SK-N-MC (cell line): ENCODE measurements around the gene LHX3.

Experiments
- DNase-seq: peaks from one replicate; pipeline ENCODE4 v3.0.0-alpha.2; 2011; ENCODE audit warnings: low read depth, low spot score
- H3K27ac ChIP-seq: fragments of 200-600 bp; sonication (generic); 2 replicates; pipeline ENCODE4 v1.5.1; 2016; ENCODE audit warnings: mixed run types
- H3K36me3 ChIP-seq: fragments of 200-600 bp; sonication (generic); 2 replicates; pipeline ENCODE4 v1.6.1; 2017; ENCODE audit warnings: antibody characterized with exemption, low read length, mixed read lengths; ENCODE audit not compliant: insufficient read depth
- H3K4me3 ChIP-seq: fragments of 200-600 bp; sonication (generic); 2 replicates; pipeline ENCODE4 v1.5.1; 2016
- H3K9ac ChIP-seq: fragments of 200-600 bp; sonication (generic); 2 replicates; pipeline ENCODE4 v1.8.0; 2017; ENCODE audit warnings: mixed run types, mixed read lengths; ENCODE audit not compliant: insufficient read length
- H3K9me3 ChIP-seq: fragments of 200-600 bp; sonication (generic); 2 replicates; pipeline ENCODE4 v1.6.1; 2017; ENCODE audit warnings: low read depth, mild to moderate bottlenecking, antibody characterized with exemption, low read length, moderate library complexity, mixed read lengths
- EZH2 ChIP-seq: fragments of 200-600 bp; sonication (generic); IDR thresholded peaks from one replicate; pipeline ENCODE4 v1.6.1; 2017; ENCODE audit warnings: antibody characterized with exemption
- FOXP2 ChIP-seq: optimal IDR thresholded peaks from 2 replicates; pipeline ENCODE3; 2011; ENCODE audit warnings: mild to moderate bottlenecking, moderate library complexity; ENCODE audit not compliant: insufficient read depth; ENCODE audit errors: extremely low read length, control extremely low read depth
- POLR2AphosphoS5 ChIP-seq: IDR thresholded peaks from 2 replicates; pipeline ENCODE4 v1.6.1; 2012; ENCODE audit warnings: mild to moderate bottlenecking, low read depth, low read length, borderline replicate concordance

The LHX3 gene

GRCh38 chr9:136208675-136209074, 3.7 kb upstream of the LHX3 start:
- Histone ChIP-seq H3K9me3 (no peaks in the 10 kb centered on the region), H3K9ac (no peak overlapping the region), H3K36me3 (peaks cover 4% of the 10 kb centered on the region), H3K4me3 (no peak overlapping the region), H3K27ac (0 out of 2 replicates have a peak overlapping the region, but pooled peaks have one; percentile 7)
- TF ChIP-seq POLR2AphosphoS5, result no peak
- no peak for TF ChIP-seq FOXP2
- TF ChIP-seq EZH2, result no peak
- no peak for DNase-seq

GRCh38 chr9:136207616-136208015, 2.7 kb upstream of the LHX3 start:
- no peak for TF ChIP-seq POLR2AphosphoS5
- no peak for TF ChIP-seq EZH2
- TF ChIP-seq FOXP2, result no peak
- Histone ChIP-seq H3K27ac (no peak overlapping the region), H3K9me3 (no peaks in the 10 kb centered on the region), H3K4me3 (no peak overlapping the region), H3K36me3 (no peaks in the 10 kb centered on the region; the same call in 1 of the 2 replicates), H3K9ac (no peak overlapping the region)
- no peak for DNase-seq

- H3K36me3 ChIP-seq, result no peaks in the 10 kb centered on the region; the same call in 1 of the 2 replicates
- H3K27ac ChIP-seq, result no peak overlapping the region
- H3K9ac ChIP-seq, result no peak overlapping the region
- DNase-seq, result no peak
- H3K9me3 ChIP-seq, result no peaks in the 10 kb centered on the region
- TF ChIP-seq EZH2 (no peak), FOXP2 (no peak)
- H3K4me3 ChIP-seq, result no peak overlapping the region
These were observed 1.8 kb upstream of the LHX3 start for GRCh38 chr9:136206602-136207275.

DNA sequence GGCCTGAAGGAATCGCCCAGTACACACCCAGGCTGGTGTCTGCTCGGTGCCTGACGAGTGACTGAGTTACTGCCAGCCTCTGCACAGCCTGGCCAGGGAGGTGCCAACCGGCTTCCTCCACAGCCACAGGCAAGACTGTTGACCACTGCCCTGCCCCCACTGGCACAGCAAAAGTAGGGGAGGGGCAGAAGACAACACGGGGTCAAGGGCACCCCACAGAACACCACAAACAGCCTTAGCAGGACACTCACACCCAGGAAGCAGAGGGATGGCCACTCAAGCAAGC, 722 bp upstream of the LHX3 start:
- DNase-seq, result no peak
- H3K27ac ChIP-seq, result no peak overlapping the region
- TF ChIP-seq EZH2, result no peak
- TF ChIP-seq POLR2AphosphoS5, result no peak
- TF ChIP-seq FOXP2, result no peak
- no peaks in the 10 kb centered on the region; the same call in 1 of the 2 replicates for H3K36me3 ChIP-seq
- H3K9me3 ChIP-seq, result no peaks in the 10 kb centered on the region
- no peak overlapping the region for H3K4me3 ChIP-seq
- H3K9ac ChIP-seq, result no peak overlapping the region

- Histone ChIP-seq H3K4me3 (no peak overlapping the region), H3K9me3 (no peaks in the 10 kb centered on the region), H3K36me3 (no peaks in the 10 kb centered on the region; the same call in 1 of the 2 replicates), H3K9ac (no peak overlapping the region), H3K27ac (no peak overlapping the region)
- DNase-seq, result no peak
- TF ChIP-seq FOXP2 (no peak), POLR2AphosphoS5 (no peak), EZH2 (no peak)
These were observed 653 bp downstream of the LHX3 start for GRCh38 chr9:136204145-136204805.

GRCh38 chr9:136203408-136204144, 1.4 kb downstream of the LHX3 start:
- Histone ChIP-seq H3K9me3 (no peaks in the 10 kb centered on the region), H3K4me3 (no peak overlapping the region)
- TF ChIP-seq POLR2AphosphoS5 (no peak), EZH2 (no peak), FOXP2 (no peak)

GRCh38 chr9:136202454-136203407, 2.2 kb downstream of the LHX3 start:
- no peak for DNase-seq
- H3K4me3 ChIP-seq, result no peak overlapping the region
- no peak overlapping the region for H3K9ac ChIP-seq
- H3K36me3 ChIP-seq, result no peaks in the 10 kb centered on the region
- no peak overlapping the region for H3K27ac ChIP-seq
- TF ChIP-seq EZH2, result no peak
- TF ChIP-seq FOXP2, result no peak
- H3K9me3 ChIP-seq, result no peaks in the 10 kb centered on the region

More at GRCh38 chr9:136203408-136204144, 1.4 kb downstream of the LHX3 start:
- Histone ChIP-seq H3K9ac (no peak overlapping the region), H3K27ac (no peak overlapping the region), H3K36me3 (no peaks in the 10 kb centered on the region; the same call in 1 of the 2 replicates)
- DNase-seq, result no peak
